KG1 (cell line): Measurements from ENCODE around the gene MAGEB4.
"Not testable (repeated sequence)": the region's sequence is repeated elsewhere in the genome, so short reads cannot be mapped to it uniquely, and the experiment has no call there.

Experiments used
- DNase-seq: peaks from one replicate; lab custom pipeline; 2025; lab: John Stamatoyannopoulos, UW

Gene MAGEB4

GRCh38 chrX:30241724-30242415, at the start of gene MAGEB4:
MAGEB4 (plus strand) TSS chrX:30242000; CDS start chrX:30242136, 136 bp downstream.
- DNase-seq, result no peak

- DNase-seq, result not testable (repeated sequence)
Measured at GRCh38 chrX:30193910-30194309, 47.9 kb upstream of the MAGEB4 start.

DNA sequence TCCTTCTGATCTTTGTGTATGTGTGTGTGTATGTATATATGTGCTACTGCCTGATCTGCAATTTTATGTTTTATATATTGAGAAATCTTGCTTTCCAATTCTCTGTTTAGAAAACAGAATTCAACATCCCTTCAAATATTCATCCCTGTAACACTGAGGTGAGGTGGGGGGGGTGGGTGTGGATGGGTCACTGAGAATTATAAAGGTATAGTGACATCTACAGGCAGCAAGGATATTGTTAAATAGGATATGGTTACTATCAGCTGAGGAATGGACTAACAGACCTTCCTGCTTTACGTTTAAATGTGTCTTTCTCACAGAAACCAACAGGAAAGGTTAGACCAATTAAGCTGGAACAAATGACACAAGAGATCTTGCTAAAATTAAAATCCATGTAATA, 45.5 kb upstream of the MAGEB4 start:
- DNase-seq, result no peak

GRCh38 chrX:30212172-30212571, 29.6 kb upstream of the MAGEB4 start:
- DNase-seq, result no peak

GRCh38 chrX:30215357-30215843, 26.4 kb upstream of the MAGEB4 start, which contains the start of gene MAGEB2:
MAGEB2 (plus strand) TSS chrX:30215563; CDS start chrX:30218581, 3,018 bp downstream.
- DNase-seq, result no peak

- DNase-seq, result no peak
Measured at GRCh38 chrX:30217465-30217864, 24.3 kb upstream of the MAGEB4 start.

DNA sequence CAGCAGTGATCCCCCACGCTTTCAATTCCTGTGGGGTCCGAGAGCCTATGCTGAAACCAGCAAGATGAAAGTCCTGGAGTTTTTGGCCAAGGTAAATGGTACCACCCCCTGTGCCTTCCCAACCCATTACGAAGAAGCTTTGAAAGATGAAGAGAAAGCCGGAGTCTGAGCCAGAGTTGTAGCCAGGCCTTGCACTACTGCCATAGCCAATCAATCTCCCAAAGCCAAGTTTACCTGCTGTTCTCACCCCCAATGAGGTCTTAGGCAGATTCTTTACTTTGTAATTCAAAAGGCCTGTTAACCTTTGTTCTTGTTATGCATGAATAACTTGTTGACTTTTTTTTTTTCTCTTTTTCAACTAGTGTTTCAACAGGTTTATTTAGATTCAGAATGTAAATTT, 22.4 kb upstream of the MAGEB4 start:
- no peak for DNase-seq

GRCh38 chrX:30220661-30221060, 21.1 kb upstream of the MAGEB4 start:
- no peak for DNase-seq

GRCh38 chrX:30224536-30224935, 17.3 kb upstream of the MAGEB4 start:
- no peak for DNase-seq

DNA sequence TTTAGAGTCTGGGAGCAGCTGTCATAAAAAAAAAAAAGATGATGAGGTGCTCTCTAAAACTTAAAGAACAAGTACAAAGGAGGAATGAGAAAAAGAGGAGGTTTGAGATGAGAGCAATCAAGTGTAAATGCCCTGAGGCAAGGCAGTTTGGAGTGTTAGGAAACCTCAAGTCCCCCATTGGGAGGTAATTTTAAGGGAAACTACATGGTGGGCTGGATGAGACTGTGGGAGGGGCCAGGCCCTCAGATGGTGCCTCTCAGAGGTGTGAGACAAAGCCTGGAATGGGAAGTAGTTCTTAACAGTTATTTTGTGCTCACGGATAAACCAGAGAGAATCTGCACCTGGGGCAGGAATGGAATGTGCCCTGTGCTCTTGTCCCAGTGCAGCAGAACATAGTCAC, 13.3 kb upstream of the MAGEB4 start:
- DNase-seq, result no peak

GRCh38 chrX:30230395-30230794, 11.4 kb upstream of the MAGEB4 start, which contains the start of gene MAGEB3:
MAGEB3 (plus strand) TSS chrX:30230657; CDS start chrX:30235925, 5,268 bp downstream.
- DNase-seq, result no peak

- no peak for DNase-seq
Measured at GRCh38 chrX:30246769-30247489, 5.1 kb downstream of the MAGEB4 start, which contains the start of gene MAGEB1. MAGEB1 (plus strand) TSS chrX:30247146; CDS start chrX:30250494, 3,348 bp downstream.

DNA sequence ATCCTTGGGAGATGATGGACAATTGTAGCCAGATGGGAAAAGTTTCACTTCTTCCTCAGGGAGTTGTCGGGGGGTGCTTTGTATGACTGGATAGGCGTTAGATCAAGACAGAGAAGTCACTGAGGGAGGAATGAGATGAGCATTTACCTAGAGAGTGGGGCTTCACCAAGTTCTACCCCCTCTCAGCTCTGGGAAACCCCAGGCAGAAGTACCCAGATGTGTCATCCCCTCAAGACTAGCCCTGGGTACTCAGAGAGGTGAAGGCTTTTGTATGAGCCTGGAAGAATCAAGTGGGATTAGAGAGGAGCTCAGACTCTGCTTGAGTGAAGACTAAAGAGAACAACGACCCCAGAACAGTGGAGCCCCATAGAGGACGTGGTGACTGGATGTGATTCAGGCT, 7.1 kb downstream of the MAGEB4 start:
- no peak for DNase-seq

DNA sequence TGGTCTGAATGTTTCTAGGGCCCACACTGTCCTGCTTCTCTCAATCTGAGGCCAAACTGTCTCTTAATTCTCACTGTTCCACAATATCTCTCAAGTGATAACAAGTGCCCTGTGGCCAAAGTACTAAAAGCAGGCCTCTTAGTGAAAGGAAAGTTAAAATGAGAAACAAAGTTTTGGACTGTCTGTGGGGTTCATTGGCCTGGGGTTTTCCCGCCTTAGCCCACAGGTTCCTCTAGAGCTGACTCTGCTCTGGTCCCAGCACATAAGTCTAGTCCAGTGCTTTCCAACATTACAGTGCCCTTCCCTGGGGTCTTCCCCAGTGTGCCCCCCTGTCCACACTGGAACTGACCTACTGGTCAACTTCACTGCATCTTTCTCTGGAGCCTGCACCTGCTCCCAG, 11.5 kb downstream of the MAGEB4 start:
- no peak for DNase-seq

GRCh38 chrX:30259927-30260326, 18.1 kb downstream of the MAGEB4 start:
- no peak for DNase-seq

DNA sequence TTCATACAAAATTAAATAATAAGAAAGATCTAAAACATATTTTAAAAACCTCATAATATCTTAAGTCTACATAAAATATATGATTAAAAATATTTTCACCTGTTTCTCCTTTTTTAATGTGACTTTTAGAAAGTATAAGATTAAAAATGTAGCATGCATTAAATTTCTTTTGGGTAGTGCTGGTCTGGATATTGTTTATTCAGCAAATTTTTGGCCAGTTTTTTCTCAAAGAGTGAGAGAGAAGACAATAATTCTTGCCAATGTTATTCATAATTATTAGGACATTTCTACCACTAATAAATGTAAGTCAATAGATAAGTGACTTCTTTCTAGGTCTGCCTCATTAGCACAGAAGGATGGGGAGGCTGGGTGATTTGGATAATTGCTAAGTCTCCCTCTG, 19.2 kb downstream of the MAGEB4 start:
- no peak for DNase-seq

DNA sequence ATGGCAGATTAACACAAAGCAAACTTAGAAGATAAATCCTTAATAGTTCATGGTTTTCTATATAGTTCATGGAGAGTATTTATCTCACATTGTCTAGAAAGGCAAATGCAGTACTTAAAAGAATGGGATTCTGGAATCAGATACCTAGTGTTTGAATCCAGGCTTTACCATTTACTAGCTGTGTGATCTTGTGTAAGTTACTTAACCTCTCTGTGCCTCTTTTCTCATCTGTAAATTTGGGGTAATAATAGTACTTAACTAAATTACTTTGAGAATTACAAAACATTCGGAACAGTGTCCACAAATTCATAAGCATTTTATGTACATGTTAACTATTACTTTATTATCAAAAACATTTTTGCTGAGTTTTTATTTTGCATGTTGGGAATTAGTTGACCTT, 21.0 kb downstream of the MAGEB4 start:
- DNase-seq, result no peak

DNA sequence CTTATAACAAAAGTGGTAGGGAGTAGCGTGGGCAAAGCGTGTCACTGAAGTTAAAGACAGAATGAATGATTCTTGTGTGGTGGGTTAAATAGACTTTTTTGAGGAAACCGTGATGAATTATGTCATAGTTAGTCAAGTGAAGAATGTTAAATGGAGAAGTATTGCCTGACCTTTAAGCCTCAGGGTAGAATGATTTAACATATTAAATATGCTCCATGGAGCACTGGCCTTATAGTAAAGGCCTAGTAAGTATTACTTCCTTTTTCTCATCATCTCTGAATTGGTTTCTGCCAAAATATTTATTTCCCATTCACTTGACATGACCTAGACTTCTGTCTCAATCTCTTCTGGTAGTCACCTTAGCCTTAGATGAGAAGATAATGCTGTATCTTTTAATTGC, 28.8 kb downstream of the MAGEB4 start:
- no peak for DNase-seq

GRCh38 chrX:30275498-30275897, 33.7 kb downstream of the MAGEB4 start:
- no peak for DNase-seq

DNA sequence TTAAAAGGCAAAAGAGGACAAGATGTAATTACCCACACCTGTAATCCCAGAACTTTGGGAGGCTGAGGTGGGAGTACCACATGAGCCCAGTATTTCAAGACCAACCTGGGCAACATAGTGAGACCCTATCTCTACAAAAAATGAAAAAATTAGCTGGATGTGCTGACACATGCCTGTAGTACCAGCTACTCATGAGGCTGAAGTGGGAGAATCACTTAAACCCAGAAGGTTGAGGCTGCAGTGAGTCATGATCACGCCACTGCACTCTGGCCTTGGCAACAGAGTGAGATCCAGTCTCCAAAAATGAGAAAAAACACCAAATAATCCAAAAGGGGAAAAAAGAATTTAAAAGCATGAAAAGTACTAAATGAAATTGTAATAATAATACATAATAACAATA, 36.6 kb downstream of the MAGEB4 start:
- DNase-seq, result no peak

DNA sequence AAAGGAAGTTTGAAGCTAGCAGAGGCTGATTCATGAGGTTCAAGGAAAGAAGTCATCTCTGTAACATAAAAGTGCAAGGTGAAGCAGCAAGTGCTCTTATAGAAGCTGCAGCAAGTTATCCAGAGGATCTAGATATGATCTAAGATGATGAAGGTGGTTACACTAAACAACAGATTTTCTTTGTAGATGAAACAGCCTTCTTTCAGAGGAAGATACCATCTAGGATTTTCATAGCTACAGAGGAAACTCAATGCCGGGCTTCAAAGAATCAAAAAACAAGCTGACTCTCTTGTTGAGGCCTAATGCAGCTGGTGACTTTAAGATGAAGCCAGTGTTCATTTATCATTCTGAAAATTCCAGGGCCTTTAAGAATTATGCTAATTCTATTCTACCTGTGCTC, 38.6 kb downstream of the MAGEB4 start:
- no peak for DNase-seq

DNA sequence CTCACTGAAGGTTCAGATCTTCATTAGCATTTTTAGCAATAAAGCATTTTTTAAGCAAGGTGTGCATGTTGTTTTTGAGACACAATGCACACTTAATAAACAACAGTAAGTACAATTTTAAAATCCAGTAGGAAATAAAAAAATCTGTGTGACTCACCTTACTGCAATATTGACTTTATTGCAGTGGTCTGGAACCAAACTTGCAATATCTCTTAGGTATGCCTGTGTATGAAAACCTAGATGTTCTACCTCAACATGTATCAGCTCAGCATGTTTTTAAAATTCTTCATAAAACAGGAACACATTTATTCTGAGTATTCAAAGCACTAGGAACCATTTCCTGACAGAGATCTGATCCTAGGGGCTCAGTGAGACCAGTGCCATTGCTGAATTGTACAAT, 40.7 kb downstream of the MAGEB4 start:
- DNase-seq, result no peak
